ENCODE measurements around the gene DTHD1. TPM values are rescaled to one million over a fixed set of nuclear protein-coding genes. Genes with fewer than 3 reads are reported as not detected.

Gene DTHD1
- total RNA-seq, 1 experiment from 2014 or later: not detected

- DNase-seq: no peak
- Histone ChIP-seq H3K36me3 (replicated peaks; ENCODE audit: control insufficient read depth, insufficient read depth, low read length) (no peaks in the 10 kb centered on the region), H3K4me3 (ENCODE audit: insufficient read depth, low read depth, low read length) (no peak overlapping the region), H3K27me3 (ENCODE audit: control insufficient read depth, insufficient read depth, low read length) (no peaks in the 10 kb centered on the region)
These were observed 35.2 kb downstream of the DTHD1 start for GRCh38 chr4:36316607-36317006.

GRCh38 chr4:36317721-36318120, 36.3 kb downstream of the DTHD1 start:
- no peaks in the 10 kb centered on the region for H3K27me3 ChIP-seq (ENCODE audit: control insufficient read depth, insufficient read depth, low read length)
- H3K4me3 ChIP-seq (ENCODE audit: insufficient read depth, low read depth, low read length): no peak overlapping the region
- no peaks in the 10 kb centered on the region for H3K36me3 ChIP-seq (replicated peaks; ENCODE audit: control insufficient read depth, insufficient read depth, low read length)
- no peak for DNase-seq

- Histone ChIP-seq H3K27me3 (ENCODE audit: control insufficient read depth, insufficient read depth, low read length) (no peaks in the 10 kb centered on the region), H3K4me3 (ENCODE audit: insufficient read depth, low read depth, low read length) (no peak overlapping the region), H3K36me3 (replicated peaks; ENCODE audit: control insufficient read depth, insufficient read depth, low read length) (no peaks in the 10 kb centered on the region)
- DNase-seq: no peak
These were observed 38.9 kb downstream of the DTHD1 start for GRCh38 chr4:36320117-36320896.

DNA sequence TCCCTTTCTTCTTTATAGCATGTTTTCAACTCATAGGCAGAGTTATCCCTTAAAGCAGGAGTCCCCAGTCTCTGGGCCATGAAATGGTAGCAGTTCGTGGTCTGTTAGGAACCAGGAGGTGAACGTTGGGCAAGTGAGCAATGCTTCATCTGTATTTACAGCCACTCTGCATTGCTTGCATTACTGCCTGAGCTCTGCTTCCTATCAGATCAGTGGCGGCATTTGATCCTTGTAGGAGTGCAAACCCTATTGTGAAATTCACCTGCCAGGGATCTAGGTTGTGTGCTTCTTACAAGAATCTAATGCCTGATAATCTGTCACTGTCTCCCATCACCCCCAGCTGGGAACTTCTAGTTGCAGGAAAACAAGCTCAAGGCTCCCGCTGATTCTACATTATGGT, 39.8 kb downstream of the DTHD1 start:
- no peak for DNase-seq

DNA sequence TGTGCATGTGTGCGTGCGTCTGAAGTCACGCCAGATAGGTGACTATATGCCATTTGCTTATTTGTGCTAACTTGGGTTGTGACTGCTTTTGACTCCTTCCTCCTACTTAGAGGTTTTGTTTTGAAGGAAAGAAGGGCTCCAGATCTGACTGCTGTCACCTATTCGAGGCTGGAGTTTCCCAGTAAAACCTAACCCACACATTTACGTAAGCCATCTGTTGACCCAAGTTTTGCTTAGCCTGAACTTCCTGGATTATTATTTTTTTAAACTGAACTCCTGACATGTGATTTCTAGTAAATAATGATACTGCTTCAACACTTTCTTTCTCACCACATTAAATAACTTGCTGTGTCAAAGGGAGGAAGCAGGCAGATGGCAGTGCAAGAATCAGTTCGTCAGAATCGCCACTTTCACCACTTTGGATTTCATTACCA, 41.5 kb downstream of the DTHD1 start:
- Histone ChIP-seq H3K36me3 (replicated peaks; ENCODE audit: control insufficient read depth, insufficient read depth, low read length) (no peaks in the 10 kb centered on the region), H3K27me3 (ENCODE audit: control insufficient read depth, insufficient read depth, low read length) (no peaks in the 10 kb centered on the region), H3K4me3 (ENCODE audit: insufficient read depth, low read depth, low read length) (no peak overlapping the region)
- no peak for DNase-seq

More for the DNA sequence above, 39.8 kb downstream of the DTHD1 start:
- no peaks in the 10 kb centered on the region for H3K27me3 ChIP-seq (ENCODE audit: control insufficient read depth, insufficient read depth, low read length)
- H3K36me3 ChIP-seq (replicated peaks; ENCODE audit: control insufficient read depth, insufficient read depth, low read length): no peaks in the 10 kb centered on the region
- no peak overlapping the region for H3K4me3 ChIP-seq (ENCODE audit: insufficient read depth, low read depth, low read length)

DNA sequence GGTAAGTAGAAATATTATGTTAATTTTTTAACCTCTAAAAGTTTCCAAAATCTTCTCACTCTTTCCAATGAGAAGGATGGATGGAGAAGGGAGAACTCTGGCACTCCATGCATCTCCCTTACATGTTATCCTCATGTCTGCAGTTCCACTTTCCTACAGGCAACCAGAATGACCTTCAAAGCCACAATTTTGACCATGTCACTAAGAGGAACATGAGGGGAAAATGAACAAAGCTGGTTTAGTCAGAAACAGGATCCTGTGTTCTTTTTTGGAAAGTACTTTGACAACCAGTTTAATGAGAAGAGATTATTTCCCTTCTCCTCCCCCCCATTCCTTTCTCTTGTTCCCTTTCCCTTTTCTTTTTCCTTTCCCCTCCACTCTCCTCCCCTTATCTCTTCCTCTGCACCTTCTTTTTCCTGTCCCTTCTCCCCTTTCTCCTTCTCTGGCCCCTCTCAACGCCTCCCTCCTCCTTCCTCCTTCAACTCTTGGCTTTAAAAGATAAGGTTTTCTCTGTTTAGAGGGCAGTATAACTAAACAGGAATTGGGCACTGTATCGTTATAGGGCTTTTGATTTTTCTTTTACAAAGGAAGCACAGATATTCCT, 42.5 kb downstream of the DTHD1 start:
- H3K4me3 ChIP-seq (ENCODE audit: insufficient read depth, low read depth, low read length): no peak overlapping the region
- no peaks in the 10 kb centered on the region for H3K27me3 ChIP-seq (ENCODE audit: control insufficient read depth, insufficient read depth, low read length)
- no peak for DNase-seq
- no peaks in the 10 kb centered on the region for H3K36me3 ChIP-seq (replicated peaks; ENCODE audit: control insufficient read depth, insufficient read depth, low read length)

DNA sequence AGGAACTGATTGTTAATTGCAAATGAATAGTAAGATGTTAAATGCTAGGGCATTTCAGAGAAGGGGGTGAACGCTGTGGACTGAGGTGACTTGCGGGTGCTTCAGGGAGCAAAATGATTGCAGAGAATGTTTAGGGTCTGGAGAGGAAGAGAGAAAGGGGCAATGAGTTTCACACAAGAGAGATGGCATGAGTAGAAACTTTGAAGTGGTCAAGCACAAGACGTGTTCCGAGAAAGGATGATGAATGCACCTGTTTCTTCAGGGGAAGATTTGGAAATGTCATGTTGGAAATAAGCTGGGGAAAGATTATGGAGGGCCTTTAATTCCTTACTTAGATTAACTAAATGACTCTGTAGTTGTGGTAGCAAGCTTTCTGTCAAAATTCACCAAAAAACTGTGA, 43.4 kb downstream of the DTHD1 start:
- no peak for DNase-seq
- H3K36me3 ChIP-seq (replicated peaks; ENCODE audit: control insufficient read depth, insufficient read depth, low read length): no peaks in the 10 kb centered on the region
- H3K4me3 ChIP-seq (ENCODE audit: insufficient read depth, low read depth, low read length): no peak overlapping the region
- no peaks in the 10 kb centered on the region for H3K27me3 ChIP-seq (ENCODE audit: control insufficient read depth, insufficient read depth, low read length)

- no peak for DNase-seq
- H3K27me3 ChIP-seq (ENCODE audit: control insufficient read depth, insufficient read depth, low read length): no peaks in the 10 kb centered on the region
These were observed 44.1 kb downstream of the DTHD1 start for GRCh38 chr4:36325499-36325898.

DNA sequence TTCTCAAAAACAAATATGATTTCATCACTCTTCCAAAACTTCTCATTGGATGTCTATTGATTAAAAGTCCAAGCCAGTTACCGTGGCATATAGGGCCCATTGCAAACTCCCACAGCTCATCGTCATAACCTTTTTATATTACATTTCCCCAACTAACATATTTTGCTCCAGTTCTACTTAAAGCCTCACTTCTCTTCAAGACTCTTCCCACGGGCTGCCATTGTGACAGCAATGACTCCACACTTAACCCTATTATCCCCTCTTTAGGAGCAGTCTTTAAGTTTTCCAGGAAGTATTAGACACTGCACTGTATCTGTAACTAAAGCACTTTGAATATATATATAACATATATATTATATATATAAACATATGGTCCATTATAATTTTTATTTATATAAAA, 44.5 kb downstream of the DTHD1 start:
- Histone ChIP-seq H3K4me3 (ENCODE audit: insufficient read depth, low read depth, low read length) (no peak overlapping the region), H3K36me3 (replicated peaks; ENCODE audit: control insufficient read depth, insufficient read depth, low read length) (no peaks in the 10 kb centered on the region), H3K27me3 (ENCODE audit: control insufficient read depth, insufficient read depth, low read length) (no peaks in the 10 kb centered on the region)
- no peak for DNase-seq

More at GRCh38 chr4:36325499-36325898, 44.1 kb downstream of the DTHD1 start:
- H3K4me3 ChIP-seq (ENCODE audit: insufficient read depth, low read depth, low read length): no peak overlapping the region
- no peaks in the 10 kb centered on the region for H3K36me3 ChIP-seq (replicated peaks; ENCODE audit: control insufficient read depth, insufficient read depth, low read length)

- no peak for DNase-seq
- Histone ChIP-seq H3K36me3 (replicated peaks; ENCODE audit: control insufficient read depth, insufficient read depth, low read length) (no peaks in the 10 kb centered on the region), H3K4me3 (ENCODE audit: insufficient read depth, low read depth, low read length) (no peak overlapping the region), H3K27me3 (ENCODE audit: control insufficient read depth, insufficient read depth, low read length) (no peaks in the 10 kb centered on the region)
These were observed 45.1 kb downstream of the DTHD1 start for GRCh38 chr4:36326476-36327029.

DNA sequence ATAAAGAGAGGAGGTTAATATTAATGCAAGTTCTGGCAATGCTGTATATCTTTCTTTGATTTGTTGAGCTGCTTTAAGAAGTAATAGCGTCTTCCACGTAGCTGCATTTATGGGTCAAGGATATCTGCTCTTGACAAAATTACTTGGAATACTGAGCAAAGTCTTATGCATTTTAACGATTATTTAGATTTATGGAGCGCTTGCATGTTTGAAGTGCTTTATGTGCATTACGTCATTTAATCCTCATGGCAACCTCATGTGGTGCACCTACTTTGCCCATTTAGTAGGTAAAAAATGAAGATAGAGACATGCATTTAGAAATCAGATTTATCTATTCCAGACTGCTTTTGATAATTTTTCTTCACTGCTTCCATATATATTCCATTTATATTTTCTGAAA, 46.0 kb downstream of the DTHD1 start:
- Histone ChIP-seq H3K36me3 (replicated peaks; ENCODE audit: control insufficient read depth, insufficient read depth, low read length) (no peaks in the 10 kb centered on the region), H3K27me3 (ENCODE audit: control insufficient read depth, insufficient read depth, low read length) (no peaks in the 10 kb centered on the region), H3K4me3 (ENCODE audit: insufficient read depth, low read depth, low read length) (no peak overlapping the region)
- no peak for DNase-seq

DNA sequence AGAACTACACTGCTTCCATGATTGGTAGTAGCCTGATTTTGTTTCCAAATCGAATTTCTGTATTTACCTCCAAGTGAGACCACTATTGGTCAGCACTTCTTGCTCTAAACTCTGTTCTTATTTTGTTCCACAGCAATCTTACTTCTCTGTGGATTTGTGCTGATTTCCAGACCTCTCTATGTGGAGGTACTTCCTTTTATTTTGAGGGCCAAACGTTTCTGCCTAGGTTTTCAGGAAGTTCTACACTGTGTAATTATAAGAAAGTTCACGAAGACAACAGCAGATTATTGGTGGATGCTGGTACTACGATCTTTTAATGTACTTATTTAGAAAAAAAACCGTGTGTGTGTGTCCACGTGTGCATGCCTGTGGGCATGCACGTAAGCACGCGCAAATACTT, 46.7 kb downstream of the DTHD1 start:
- Histone ChIP-seq H3K27me3 (ENCODE audit: control insufficient read depth, insufficient read depth, low read length) (no peaks in the 10 kb centered on the region), H3K36me3 (replicated peaks; ENCODE audit: control insufficient read depth, insufficient read depth, low read length) (no peaks in the 10 kb centered on the region), H3K4me3 (ENCODE audit: insufficient read depth, low read depth, low read length) (no peak overlapping the region)
- no peak for DNase-seq

DNA sequence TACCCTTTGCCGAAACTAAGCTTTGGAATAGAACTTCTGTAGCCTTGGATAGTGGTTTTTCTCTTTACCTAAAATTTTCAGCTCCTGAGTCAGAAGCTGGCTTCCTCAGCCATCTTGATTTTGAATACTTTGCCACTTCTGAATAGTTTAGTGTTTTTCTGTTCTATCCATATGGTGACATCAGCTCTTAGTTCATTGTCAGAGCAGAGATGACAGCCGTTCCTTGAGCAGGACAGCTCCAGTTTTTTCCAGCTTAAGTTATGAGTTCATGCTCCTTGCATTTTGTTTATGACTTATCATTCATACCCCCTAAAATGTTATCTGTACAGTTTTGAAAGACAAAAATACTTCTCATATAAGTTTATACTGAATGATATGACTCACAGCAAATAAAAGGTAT, 47.8 kb downstream of the DTHD1 start:
- Histone ChIP-seq H3K27me3 (ENCODE audit: control insufficient read depth, insufficient read depth, low read length) (no peaks in the 10 kb centered on the region), H3K36me3 (replicated peaks; ENCODE audit: control insufficient read depth, insufficient read depth, low read length) (no peaks in the 10 kb centered on the region), H3K4me3 (ENCODE audit: insufficient read depth, low read depth, low read length) (no peak overlapping the region)
- DNase-seq: no peak

- DNase-seq: no peak
- Histone ChIP-seq H3K36me3 (replicated peaks; ENCODE audit: control insufficient read depth, insufficient read depth, low read length) (no peaks in the 10 kb centered on the region), H3K4me3 (ENCODE audit: insufficient read depth, low read depth, low read length) (no peak overlapping the region), H3K27me3 (ENCODE audit: control insufficient read depth, insufficient read depth, low read length) (no peaks in the 10 kb centered on the region)
These were observed 49.4 kb downstream of the DTHD1 start for GRCh38 chr4:36330796-36331195.
